ENCODE data around the gene PRKAG2.
"Not testable (repeated sequence)": the region's sequence is repeated elsewhere in the genome, so short reads cannot be mapped to it uniquely, and the experiment has no call there.

PRKAG2 gene

GRCh38 chr7:151851145-151851751 is 25.7 kb downstream of the PRKAG2 start:
- DNase-seq (ENCODE audit: low read depth in 2 of 2) = no peak

- DNase-seq (ENCODE audit: low read depth in 2 of 2) = no peak
Observed at GRCh38 chr7:151850491-151851124, 26.3 kb downstream of the PRKAG2 start.

- no peak for DNase-seq (ENCODE audit: low read depth in 2 of 2)
Observed at GRCh38 chr7:151849879-151850260, 27.0 kb downstream of the PRKAG2 start.

GRCh38 chr7:151849008-151849878 is 27.7 kb downstream of the PRKAG2 start:
- no peak for DNase-seq (ENCODE audit: low read depth in 2 of 2)

DNA sequence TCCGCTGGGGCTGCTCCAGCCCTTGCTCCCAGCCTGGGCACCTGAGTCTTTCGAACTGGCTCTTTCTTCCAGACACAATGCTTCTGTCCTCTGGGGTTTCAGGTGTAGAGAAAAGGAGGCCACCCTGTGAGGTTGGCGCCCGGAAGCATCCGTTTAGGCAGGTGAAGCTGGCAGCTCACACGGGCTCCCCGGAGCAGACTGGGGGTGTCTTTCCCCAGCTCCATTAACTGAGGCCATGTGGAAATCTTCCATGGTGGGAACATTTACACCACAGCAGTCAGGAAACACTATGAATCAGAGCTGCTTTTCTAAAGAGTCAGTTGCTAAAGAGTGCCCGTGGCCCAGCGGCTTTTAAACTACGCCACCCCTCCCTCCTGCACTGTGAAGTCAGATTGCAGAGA is 29.2 kb downstream of the PRKAG2 start:
- no peak for DNase-seq (ENCODE audit: low read depth in 2 of 2)

GRCh38 chr7:151847136-151847535 is 29.8 kb downstream of the PRKAG2 start:
- DNase-seq (ENCODE audit: low read depth in 2 of 2) = no peak

DNA sequence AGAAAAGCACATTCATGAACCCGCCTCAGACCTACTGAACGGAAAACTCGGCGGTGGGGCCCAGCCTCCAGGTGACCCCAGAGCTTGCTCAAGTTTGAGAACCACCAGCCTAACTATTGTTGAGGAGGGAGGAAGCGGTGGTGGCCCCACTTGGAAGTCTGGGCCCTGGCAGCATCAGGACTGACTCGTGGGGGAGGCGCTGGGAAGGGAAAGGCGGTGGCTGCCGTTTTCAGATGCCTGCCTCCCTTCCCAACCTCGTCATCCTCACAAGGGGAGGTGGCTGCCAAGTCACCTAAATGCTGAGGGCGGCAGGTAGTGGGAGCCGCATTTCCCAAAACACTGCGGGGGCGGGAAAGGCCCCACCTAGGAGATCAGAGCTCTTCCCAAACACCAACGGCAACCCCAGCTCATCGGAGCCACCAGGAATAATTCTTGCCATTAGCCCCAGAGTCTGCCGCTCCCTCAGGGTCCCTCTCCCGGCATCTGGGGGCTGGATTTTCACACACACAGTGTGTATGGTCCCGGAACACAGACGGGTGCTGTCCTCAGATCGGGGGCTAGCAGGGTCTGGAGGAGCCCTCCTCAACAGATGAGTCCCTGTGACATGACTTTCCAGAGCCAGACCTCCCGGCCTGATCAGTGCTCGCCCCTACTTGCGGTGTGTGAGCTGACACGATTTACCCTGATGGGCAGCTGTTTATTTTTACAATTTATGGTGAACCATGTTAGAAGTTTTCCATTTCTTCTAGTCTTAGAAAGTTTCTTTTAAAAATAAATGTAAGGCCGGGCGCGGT is 31.3 kb downstream of the PRKAG2 start:
- no peak for DNase-seq (ENCODE audit: low read depth in 2 of 2)

DNA sequence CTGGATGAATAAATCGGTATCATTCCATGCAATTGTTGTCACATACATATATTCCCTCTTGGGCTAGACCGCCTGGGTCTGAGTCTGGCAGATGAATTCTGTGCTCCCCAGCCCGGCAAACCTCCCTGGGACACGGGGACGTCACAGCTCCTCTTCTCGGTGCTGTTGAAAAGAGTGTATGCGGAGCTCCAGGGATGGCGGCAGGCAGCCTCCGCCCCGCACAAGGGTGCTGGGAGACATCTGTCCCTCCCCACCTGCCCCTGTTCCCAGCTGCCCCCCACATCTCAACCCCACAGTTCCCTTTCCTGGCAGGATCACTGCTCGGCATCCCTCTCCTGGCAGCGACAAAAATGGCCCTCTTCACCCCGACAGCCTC is 32.1 kb downstream of the PRKAG2 start:
- no peak for DNase-seq (ENCODE audit: low read depth in 2 of 2)

GRCh38 chr7:151844071-151844824 is 32.7 kb downstream of the PRKAG2 start:
- no peak for DNase-seq (ENCODE audit: low read depth in 2 of 2)

DNA sequence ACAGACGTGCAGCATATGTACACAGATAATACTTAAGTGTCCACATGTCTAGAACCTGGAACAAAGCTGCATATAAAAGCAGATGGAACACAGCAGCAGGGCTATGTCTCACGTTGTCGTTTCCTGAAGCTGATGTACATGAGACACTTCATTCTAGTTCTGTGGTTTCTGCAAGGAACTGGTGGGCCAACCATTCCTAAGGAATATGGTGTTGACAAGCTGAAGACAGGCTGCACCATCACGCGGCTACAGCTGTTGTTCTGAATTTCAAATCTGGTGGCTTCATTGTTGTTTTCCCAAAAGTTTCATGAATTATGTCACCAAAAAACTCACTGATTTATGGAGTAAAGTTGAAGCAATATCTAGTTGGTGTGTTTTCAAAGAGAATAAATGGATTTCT is 33.7 kb downstream of the PRKAG2 start:
- no peak for DNase-seq (ENCODE audit: low read depth in 2 of 2)

- not testable (repeated sequence) for DNase-seq (ENCODE audit: low read depth in 2 of 2)
Observed at GRCh38 chr7:151841395-151842051, 35.4 kb downstream of the PRKAG2 start.

DNA sequence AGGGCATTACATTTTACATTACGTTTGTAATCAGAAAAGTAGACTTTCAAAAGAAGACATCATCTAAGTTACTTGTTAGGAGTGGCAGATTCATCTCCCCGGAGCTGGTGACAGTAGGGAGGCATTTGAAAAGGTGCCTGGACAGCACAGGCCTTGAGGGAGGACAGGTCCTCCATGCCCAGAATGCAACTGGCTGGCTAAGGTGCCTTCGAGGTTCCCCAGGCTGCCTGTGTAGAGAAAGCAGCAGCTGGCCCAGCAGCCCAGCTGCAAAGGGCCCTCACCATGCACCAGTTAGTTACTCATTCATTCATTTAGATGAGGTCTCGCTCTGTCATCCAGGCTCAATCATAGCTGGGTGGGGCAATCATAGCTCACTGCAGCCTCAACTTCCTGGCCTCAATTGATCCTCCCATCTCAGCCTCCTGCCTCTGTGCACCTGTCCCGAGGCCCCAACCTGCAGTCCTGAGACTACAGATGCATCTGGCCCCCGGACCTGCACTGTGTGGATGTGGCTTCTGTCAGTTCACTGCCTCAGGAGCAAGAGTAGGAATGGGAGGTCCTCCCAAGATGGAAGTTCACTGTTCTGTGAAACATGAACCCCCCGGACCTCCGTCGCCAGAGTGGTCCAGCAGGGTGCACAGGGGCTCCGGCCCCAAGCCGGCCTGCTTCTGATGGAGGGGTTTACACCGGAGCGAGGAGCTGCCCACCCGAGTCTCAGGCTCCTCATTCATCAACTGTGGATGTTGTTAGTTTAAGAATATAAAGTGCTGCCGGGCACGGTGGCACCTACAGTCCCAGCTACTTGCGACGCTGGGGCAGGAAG is 36.6 kb downstream of the PRKAG2 start:
- no peak for DNase-seq (ENCODE audit: low read depth in 2 of 2)

DNA sequence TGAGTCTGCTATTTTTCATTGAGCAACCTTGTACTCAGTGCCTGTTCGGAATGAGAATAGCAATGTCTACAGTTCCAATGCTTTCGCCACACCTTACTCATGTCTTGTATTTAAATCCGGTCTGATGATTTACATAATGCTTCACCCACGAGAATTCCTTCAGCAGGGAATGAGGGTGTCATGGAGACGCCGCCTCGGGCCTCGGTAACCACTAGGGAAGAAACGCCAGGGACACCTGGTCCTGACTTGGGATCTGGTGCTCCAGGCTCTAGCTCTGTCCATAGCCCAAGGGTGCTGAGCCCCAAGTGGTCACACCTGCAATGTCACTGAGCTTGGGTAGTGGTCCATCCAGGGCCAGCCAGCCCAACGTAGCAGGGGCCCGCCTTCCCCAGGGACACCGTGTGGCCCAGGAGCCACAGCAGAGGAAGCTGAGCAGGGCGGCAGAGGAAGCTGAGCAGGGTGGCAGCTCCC is 37.4 kb downstream of the PRKAG2 start:
- no peak for DNase-seq (ENCODE audit: low read depth in 2 of 2)

- peak; percentile 7 to 28 for DNase-seq (ENCODE audit: low read depth in 2 of 2)
Observed at GRCh38 chr7:151838861-151839381, 38.0 kb downstream of the PRKAG2 start.

- no peak for DNase-seq (ENCODE audit: low read depth in 2 of 2)
Observed at GRCh38 chr7:151838072-151838471, 38.8 kb downstream of the PRKAG2 start.

GRCh38 chr7:151837285-151838042 is 39.5 kb downstream of the PRKAG2 start:
- no peak for DNase-seq (ENCODE audit: low read depth in 2 of 2)

GRCh38 chr7:151836927-151837205 is 40.0 kb downstream of the PRKAG2 start:
- DNase-seq (ENCODE audit: low read depth in 2 of 2) = no peak

GRCh38 chr7:151836191-151836926 is 40.6 kb downstream of the PRKAG2 start:
- DNase-seq (ENCODE audit: low read depth in 2 of 2) = no peak

All from stimulated activated CD8-positive, alpha-beta memory T cell treated with anti-CD3 and anti-CD28 coated beads, Interleukin-15, amount 100 ng/mL, for 48 hours (primary cell).